Measurements from ENCODE around the gene GPD2.
"Not testable (repeated sequence)": the region's sequence is repeated elsewhere in the genome, so short reads cannot be mapped to it uniquely, and the experiment has no call there.

Gene GPD2

DNA sequence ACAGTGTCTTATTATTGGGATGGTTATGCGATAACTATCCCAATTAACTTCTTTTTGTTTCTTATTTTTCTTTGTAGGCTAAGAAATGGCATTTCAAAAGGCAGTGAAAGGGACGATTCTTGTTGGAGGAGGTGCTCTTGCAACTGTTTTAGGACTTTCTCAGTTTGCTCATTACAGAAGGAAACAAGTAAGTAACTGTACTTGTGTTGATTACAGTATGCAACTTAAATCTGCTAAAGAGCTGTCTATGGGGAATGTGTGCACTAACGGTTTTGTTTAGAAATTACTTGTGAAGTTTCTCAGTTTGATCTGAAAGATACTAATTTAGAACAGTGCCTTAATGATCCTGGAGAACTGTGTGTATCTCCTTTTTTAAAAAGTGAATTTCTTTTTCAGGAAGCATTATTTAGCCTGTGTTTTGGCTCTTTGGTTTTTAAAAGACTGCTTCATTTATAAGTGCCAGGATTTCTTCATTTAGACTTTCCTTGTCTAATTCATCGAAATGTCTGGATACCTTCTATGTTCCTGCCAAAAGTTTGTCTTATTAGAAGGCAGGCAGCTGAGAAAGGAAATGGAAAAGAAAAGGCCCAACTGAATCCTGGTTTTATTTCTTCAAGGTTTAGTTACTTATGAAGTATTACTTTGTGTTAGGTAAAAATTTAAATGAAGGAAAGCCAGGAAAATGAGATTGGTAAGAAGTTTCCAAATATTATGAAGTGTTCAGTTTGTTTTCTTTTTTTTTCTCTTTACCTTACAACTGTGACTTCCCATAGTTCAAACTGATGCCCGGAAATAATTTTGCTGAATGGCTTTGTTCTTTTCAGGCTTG is 40.1 kb downstream of the GPD2 start:
- no peak for DNase-seq (ENCODE audit: low spot score)

DNA sequence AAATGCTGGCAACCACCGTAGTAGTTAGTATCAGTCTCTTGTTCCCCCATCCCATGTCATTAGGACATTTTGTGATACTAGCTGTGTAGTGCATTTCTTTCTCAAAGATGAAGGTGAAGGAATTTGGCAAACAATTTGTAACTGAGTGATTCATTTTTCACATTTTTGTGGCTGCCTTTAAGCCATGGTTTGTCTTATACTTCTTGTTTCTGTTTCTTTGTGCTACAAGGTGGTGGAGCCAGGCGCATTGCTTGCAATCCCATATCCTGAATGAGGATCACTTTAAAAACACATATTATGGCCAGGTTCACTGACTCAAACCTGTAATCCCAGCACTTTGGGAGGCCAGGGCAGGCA is 40.6 kb downstream of the GPD2 start:
- peak; percentile 56 for DNase-seq (ENCODE audit: low spot score)

DNA sequence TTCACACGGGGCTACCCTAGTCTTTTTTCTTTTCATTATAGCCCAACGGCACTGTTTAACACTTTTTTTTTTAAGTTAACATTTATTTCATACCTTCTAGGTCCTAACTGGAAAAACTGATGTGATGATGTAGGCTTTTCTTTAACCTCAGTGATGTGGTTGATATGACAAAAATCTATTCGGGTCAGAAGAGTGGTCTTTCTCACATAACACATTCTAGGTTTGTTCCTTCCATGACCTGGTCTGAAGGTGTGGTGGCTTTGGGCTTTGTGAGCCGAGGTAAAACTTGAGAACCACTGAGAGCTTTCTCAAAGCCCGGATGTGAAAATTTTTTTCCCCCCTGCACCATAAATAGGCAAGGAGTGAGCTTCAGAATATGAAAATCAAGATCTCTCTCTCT is 44.2 kb downstream of the GPD2 start:
- no peak for DNase-seq (ENCODE audit: low spot score)

DNA sequence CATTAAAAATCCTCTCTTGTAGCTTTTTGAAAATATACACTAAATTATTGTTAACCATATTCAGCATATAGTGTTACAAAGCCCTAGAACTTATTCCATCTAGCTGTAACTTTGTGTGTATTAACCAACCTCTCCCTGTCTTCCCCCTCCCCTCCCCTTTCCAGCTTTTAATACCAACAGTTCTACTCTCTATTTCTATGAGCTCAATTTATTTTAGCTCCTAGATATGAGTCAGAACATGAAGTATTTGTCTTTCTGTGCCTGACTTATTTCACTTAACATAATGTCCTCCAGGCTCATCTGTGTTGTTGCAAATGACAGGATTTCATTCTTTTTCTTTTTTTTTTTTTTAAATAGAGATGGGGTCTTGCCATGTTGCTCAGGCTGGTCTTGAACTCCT is 45.1 kb downstream of the GPD2 start:
- no peak for DNase-seq (ENCODE audit: low spot score)

DNA sequence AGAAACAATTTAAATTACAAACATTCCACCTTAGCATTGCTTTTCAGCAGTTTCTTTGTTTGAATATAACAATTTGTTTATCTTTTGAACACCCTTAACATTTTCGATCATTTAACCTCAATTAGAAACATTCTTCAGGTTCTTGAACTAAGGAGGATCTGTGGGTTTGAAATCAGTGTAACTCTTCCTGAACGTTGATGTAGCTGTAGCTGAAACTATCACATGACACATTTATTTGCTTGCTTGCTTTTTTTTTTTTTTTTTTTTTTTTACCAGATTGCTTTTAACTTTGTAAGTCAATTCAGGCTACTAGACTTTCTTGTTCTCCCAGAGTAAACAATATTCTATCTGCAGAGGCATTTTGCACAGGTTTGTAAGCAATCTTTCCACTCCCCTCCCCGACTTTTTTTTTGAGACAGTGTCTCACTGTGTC is 47.6 kb downstream of the GPD2 start:
- no peak for DNase-seq (ENCODE audit: low spot score)

DNA sequence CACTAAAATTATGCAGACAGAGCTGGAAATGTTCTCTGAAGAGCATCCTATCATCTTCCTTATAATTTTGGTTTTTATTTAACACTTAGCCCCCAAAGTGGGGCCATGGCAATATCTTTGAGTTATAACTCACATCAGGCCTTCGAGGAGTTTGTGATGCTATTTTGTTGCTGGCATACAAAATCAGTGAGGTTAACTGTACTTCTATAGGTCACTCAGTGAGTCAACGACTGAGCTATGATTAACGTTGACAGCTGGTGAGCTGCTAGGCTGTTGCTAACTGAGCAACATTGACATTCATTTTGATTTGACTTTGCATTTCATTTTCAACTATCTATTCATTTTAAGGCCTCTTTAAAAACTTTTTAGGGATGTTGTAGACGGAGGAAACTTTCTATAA is 50.0 kb downstream of the GPD2 start:
- no peak for DNase-seq (ENCODE audit: low spot score)

DNA sequence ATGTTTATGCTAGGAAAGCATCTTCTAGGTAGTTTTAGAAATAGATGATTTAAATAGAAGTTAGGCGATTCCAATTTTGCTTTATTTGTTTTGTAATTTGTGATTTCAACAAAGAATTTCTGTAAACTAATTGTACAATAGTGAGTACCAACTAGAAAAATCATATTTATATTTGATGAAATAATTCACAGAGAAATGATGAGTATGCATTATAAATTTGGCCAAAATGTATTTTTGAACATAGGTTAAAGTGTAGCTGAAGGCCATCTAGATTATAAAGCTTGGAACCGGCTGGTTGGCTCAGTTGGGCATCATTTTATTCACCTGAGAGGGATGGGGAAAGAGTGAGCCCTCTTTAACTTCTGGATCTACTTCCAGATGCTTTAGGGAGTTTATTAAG is 50.4 kb downstream of the GPD2 start:
- no peak for DNase-seq (ENCODE audit: low spot score)

DNA sequence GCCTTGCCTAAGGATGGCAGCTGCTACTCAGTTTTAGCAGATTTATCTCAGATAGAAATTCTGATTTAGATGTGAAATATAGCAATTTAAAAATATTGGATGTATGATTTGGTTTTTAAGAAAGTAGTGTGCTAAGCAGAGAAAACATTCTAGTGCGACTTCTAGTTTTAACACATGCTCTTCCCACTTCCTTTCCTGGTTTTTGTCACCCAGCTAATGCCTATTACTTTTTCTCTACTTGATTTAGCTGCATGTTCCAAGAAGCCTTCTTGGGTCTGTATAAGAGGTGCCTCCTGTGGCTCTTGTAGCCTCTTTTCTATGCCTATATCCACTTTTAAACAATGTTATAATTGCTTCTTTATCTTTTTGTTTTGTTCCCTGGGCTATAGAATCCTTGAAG is 53.0 kb downstream of the GPD2 start:
- DNase-seq (ENCODE audit: low spot score) = no peak

DNA sequence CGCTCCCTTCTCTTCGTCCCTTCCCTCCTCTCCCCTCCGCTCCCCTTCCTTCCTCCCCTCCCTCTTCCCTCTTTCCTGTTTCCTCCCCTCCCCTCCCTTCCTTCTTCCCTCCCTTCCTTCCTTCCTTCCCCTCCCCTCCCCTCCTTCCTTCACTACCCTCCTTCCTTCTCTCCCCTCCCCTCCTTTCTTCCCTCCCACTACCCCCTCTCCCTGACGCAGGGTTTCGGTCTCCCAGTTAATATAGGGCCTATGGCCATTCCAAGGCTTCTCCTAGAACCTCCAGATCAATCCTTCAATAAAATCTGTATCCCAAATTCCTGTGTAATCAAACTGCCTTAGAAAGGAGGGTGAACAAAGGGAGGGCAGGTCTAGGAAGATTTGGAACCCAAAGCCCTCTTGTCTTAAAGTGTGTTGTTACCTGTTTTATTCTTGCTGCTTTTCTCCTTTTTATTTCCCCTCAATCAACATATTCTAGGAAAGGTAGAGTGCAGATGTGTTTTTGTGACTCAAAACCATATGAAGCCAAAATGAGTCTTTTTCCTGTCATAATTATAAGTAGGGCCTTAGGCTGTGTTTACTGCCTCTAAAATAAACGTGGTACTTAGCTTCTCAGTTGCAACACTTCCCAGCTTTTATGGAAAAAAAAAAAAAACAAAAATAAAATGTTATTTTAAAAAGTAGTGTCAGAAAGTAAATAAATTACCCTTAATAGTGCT is 53.7 kb downstream of the GPD2 start:
- no peak for DNase-seq (ENCODE audit: low spot score)

DNA sequence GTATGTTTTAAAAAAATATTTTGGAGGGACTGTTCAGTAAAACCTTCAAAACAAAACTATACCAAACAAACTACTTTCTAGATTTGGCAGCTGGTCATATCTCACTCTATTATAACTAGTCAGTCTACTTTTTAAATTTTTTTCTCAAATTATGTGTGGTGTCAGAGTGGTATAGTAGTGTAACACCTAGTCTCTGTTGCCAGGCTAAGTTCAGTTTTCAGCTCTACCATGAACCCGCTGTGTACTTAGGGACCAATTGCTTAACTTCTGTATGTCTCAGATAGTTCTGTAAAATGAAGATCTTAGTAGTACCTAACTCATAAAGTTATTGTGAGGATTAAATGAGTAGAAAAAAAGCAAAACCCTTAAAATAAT is 54.3 kb downstream of the GPD2 start:
- no peak for DNase-seq (ENCODE audit: low spot score)

DNA sequence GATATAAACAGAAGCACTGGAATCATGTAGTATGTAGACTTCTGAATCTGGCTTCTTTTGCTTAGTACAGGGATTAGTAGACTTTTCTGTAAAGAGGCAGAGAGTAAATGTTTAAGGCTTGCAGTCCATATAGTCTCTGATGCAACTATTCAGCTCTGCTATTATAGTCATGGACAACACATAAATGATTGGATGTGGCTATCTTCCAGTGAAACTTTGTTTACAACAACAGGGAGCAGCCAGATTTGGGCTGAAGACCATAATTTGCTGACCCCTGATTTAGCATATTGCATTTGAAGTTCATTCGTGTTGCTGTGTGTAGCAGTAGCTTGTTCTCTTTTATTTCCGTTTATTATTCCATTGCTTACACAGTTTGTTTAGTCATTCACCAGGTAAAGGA is 55.0 kb downstream of the GPD2 start:
- no peak for DNase-seq (ENCODE audit: low spot score)

DNA sequence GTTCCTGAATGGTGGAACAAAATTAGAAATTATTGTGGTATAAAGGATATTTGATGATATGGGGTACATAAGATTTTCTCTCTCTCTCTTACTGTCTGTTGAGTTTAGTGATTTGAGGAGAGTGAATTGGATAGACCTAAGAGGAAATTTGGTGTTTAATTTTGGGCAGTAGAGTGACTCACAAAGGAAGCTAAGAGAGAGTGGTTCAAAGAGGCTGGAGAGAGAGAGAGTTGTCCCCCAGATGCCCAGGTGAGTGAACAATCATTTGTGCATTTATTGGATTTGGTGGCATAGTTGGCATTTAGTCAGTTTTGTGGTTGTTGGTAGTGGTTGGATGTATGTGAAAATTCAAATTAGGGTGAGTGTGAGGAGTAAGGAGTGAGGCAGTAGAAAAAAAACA is 56.8 kb downstream of the GPD2 start:
- DNase-seq (ENCODE audit: low spot score) = no peak

DNA sequence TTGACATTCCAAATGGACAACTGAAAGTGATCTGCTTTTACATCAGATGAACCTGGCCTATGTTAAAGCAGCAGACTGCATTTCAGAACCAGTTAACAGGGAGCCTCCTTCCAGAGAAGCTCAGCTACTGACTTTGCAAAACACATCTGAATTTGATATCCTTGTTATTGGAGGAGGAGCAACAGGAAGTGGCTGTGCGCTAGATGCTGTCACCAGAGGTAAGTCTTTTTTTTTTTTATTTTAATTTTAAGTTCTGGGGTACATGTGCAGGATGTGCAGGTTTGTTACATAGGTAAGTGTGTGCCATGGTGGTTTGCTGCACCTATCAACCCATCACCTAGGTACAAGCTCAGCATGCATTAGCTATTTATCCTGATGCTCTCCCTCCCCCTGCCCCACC is 59.8 kb downstream of the GPD2 start:
- not testable (repeated sequence) for DNase-seq (ENCODE audit: low spot score)

DNA sequence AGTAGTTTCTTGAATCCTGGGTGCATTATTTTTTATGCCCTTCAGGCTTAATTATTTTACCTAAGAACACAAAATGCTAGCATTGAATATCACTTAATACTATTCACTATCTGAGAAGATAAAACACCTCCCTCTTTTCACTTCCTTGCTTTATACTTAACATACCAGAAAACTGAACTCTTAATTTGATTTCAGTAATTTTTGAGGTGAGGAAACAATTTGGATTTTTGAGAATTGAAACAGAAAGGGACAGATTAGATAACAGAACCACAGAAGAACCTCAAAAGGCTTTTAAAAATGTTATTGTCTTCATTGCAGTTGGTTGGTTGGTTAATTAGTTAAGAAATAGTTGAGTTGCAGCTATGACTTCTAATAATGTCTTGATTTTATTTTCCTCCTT is 69.5 kb downstream of the GPD2 start:
- no peak for DNase-seq (ENCODE audit: low spot score)

DNA sequence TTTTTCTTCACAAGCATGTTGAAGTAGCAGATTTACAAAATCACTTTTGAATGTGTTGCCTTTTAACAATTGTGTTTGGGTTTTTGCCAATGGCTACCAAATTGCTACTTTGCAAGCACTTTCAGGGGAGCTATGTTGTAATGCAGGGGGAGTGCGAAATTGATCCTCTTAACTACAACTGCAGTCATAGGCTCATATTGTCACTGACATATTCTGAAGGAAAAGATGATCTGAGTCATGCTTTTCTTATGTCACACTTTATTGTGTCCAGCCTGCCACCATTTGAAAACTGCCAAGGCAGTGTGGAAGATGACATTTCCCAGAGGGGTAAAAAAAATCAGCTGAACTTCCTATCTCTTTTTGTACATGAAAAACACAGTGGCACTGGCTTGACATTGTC is 74.9 kb downstream of the GPD2 start:
- no peak for DNase-seq (ENCODE audit: low spot score)

DNA sequence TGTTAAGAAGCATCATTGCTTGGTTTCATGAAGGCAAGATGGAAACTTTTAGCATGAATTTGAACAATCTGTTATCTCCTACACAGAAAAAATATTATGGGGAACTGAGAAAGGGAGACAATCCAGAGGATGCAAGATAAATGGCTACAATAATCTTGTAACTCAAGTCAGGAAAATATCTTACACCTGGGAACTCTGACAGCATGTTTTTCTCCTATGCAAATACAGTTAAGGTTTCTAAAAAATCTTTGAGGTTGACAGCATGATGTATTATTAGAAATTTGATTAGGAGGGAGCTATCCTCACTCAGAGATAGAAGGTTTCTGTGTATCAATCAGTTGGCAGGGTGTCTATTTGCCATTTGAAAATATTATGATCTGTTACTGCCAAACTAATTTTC is 75.6 kb downstream of the GPD2 start:
- DNase-seq (ENCODE audit: low spot score) = no peak

DNA sequence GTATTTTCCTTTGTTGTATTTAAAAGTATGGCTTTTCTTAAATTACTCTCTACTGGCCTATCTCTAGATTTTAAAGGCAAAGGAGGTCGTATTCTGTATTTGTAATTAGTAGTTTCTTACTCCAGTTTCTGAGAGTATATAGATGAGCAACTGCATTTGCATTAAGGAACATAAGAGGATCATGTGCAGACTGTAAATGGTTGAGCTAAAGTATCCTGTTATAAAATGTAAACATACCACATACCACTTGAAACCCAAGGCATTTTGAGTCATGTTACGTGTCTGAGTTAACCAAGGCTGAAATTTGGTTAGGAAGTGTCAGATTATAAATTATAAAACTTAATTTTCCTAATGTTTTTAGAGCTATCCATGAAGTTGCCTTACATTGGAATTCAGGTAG is 76.3 kb downstream of the GPD2 start:
- no peak for DNase-seq (ENCODE audit: low spot score)

DNA sequence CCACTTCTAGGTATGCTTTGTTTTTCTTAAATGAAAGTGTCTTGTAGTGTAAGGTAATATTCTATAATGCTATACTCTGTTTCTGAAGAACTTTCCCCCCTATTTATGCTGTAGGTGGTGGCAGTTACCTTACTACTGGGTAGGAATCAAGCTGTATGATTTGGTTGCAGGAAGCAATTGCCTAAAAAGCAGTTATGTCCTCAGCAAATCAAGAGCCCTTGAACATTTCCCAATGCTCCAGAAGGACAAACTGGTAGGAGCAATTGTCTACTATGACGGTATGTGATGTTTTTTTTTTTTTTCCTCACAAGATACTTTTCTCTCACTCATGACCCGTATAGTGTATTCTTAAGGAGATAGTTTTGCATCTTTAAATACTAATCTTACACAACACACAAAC is 77.0 kb downstream of the GPD2 start:
- no peak for DNase-seq (ENCODE audit: low spot score)

DNA sequence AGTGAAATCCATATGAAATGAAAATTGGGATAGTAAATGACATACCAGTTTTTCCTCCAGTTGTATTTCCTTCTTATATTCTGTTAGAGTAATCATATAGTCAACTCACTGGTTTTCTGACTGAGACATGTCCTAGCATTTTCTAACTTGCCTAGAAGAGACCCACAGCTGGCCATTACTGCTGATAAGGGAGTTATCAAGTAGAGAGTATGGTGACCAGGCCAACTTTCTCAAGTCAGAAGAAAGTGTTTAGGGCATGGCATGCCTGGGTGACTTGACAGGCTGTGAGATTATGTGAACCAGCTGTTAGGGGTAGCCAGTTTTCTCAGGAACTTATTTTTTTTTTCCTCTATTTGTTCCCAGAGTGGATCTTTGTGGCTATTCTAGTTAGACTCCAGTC is 81.2 kb downstream of the GPD2 start:
- DNase-seq (ENCODE audit: low spot score) = peak; percentile 7

DNA sequence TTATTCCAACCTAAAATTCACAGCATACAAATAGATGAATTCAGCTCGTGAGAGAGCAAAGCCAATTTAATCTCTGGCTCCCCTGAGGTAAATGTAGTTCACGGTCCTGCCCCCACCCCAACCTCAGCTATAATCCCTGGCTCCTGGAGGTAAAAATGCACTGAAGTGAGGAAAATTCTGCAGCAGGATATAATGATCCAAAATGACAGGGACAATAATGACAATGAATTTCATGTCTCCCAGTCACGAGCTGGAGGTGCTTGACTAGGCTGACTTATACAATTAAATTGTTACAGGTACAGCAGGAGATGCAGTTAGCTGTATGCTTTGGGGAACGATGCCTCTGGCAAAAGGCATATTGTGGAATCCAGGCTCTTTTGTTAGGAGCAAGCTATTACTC is 82.0 kb downstream of the GPD2 start:
- no peak for DNase-seq (ENCODE audit: low spot score)

DNA sequence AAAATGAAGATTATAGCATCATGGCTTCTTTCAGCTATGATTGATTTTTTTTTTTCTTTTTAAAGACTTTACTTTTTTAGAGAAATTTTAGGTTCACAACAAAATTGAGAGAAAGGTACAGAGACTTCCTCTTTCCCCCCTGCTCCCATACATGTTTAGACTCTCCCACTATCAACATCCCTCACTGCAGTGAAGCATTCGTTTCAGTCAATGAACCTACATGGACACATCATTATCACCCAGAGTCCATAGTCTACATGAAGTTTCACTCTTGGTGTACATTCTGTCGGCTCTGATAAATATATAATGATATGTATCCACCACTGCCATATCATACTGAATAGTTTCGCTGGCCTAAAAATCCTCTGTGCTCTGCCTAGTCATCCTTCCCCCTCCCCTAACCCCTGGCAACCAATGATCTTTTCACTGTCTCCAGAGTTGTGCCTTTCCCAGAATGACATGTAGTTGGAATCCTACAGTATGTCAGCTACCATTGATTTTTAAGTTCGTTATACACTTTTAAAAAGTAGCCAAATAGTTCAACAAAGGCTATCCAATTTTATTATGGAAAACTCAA is 86.8 kb downstream of the GPD2 start:
- no peak for DNase-seq (ENCODE audit: low spot score)

DNA sequence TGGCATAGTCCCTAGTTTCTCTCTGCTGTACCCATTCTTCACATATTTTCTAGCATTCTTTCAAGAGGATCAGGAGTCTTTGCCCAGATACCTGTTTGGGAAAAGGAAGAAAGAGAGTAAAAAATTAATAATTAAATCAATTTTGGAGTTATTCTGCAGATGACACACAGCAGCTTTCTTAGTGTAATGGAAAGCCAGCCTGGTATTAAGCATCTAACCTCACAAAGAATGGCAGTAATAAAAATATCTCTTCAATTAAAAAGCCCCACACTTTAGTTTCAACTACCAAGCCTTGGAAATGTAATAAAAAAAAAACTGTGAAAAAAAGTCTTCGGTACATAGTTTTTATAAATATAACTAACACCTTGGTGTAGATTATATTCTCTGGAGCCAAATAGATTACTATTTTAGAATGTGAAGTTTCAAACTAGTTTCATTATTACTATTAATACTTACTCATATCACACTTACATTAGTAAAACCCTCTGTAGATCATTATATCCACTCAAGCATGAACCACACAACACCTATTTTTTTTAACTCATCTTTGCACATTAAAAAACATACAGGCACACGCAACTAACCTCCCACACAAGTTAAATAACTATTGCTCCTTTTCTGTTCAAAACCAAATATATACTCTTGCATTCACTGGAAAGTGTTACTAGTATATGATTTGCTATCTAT is 90.9 kb downstream of the GPD2 start:
- DNase-seq (ENCODE audit: low spot score) = no peak

DNA sequence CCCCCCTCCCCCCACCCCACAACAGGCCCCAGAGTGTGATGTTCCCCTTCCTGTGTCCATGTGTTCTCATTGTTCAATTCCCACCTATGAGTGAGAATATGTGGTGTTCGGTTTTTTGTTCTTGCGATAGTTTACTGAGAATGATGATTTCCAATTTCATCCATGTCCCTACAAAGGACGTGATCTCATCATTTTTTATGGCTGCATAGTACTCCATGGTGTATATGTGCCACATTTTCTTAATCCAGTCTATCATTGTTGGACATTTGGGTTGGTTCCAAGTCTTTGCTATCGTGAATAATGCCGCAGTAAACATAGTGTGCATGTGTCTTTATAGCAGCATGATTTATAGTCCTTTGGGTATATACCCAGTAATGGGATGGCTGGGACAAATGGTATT is 92.4 kb downstream of the GPD2 start:
- not testable (repeated sequence) for DNase-seq (ENCODE audit: low spot score)

All from AG08396 (cell line).